Liver (tissue), 9 donors: ENCODE data around the gene PRDM10. TPM values are rescaled to one million over a fixed set of nuclear protein-coding genes. Genes with fewer than 3 reads are reported as not detected.
"Not testable (repeated sequence)": the region's sequence is repeated elsewhere in the genome, so short reads cannot be mapped to it uniquely, and the experiment has no call there.

ENCODE experiments used
- DNase-seq: peaks from one replicate; pipeline ENCODE4 v3.0.0-alpha.2; 2017; ENCODE audit warnings: low spot score
- H3K27ac ChIP-seq, 2 donors: one replicate each; pipeline ENCODE4 v1.7.0; 2013; ENCODE audit warnings: inconsistent platforms in 2 of 2, low read length in 2 of 2, control low read depth in 1 of 2, low read depth in 1 of 2, mild to moderate bottlenecking in 1 of 2
- H3K27me3 ChIP-seq, 4 donors: one replicate each; pipeline versions ENCODE4 v1.6.1 to v1.7.0; 2013; ENCODE audit warnings: low read length in 3 of 4, inconsistent platforms in 1 of 4, mild to moderate bottlenecking in 1 of 4, moderate library complexity in 1 of 4; ENCODE audit not compliant: control insufficient read depth in 4 of 4, insufficient read depth in 4 of 4
- H3K36me3 ChIP-seq, 4 donors: one replicate each; pipeline versions ENCODE4 v1.6.1 to v1.7.0; 2013; ENCODE audit warnings: low read length in 3 of 4, mild to moderate bottlenecking in 3 of 4, low read depth in 1 of 4, moderate library complexity in 1 of 4; ENCODE audit not compliant: control insufficient read depth in 4 of 4, insufficient read depth in 3 of 4
- H3K4me1 ChIP-seq, 4 donors: one replicate each; pipeline versions ENCODE4 v1.6.1 to v1.7.0; 2013; ENCODE audit warnings: low read length in 3 of 4, mild to moderate bottlenecking in 3 of 4, moderate library complexity in 1 of 4; ENCODE audit not compliant: control insufficient read depth in 4 of 4, insufficient read depth in 4 of 4
- H3K4me3 ChIP-seq, 3 donors: one replicate each; pipeline versions ENCODE4 v1.6.1 to v1.7.0; 2013; ENCODE audit warnings: low read length in 3 of 3, control low read depth in 1 of 3, low read depth in 1 of 3, mild to moderate bottlenecking in 1 of 3
- H3K9ac ChIP-seq, 2 donors: one replicate each; pipeline ENCODE4 v1.7.0; 2013; ENCODE audit warnings: low read length in 2 of 2, mild to moderate bottlenecking in 2 of 2, moderate library complexity in 2 of 2, control low read depth in 1 of 2, low read depth in 1 of 2
- H3K9me3 ChIP-seq, 4 donors: one replicate each; pipeline versions ENCODE4 v1.6.1 to v1.7.0; 2013; ENCODE audit warnings: low read length in 3 of 4; ENCODE audit not compliant: control insufficient read depth in 4 of 4
- EGR1 ChIP-seq, 2 donors: IDR thresholded peaks; 2 replicates each; pipeline ENCODE4 v1.6.1; 2016 to 2018; ENCODE audit warnings: antibody characterized with exemption in 2 of 2, low read depth in 2 of 2
- FOXA2 ChIP-seq: IDR thresholded peaks from 2 replicates; pipeline ENCODE4 v1.6.1; 2016; ENCODE audit warnings: antibody characterized with exemption
- HNF4A ChIP-seq, 2 donors: conservative IDR thresholded peaks; 2 replicates each; pipeline ENCODE4 v1.6.1; 2016; ENCODE audit warnings: antibody characterized with exemption in 2 of 2, mild to moderate bottlenecking in 2 of 2
- TAF1 ChIP-seq: conservative IDR thresholded peaks from 2 replicates; pipeline ENCODE4 v1.6.1; 2016; ENCODE audit warnings: antibody characterized with exemption, mild to moderate bottlenecking
- WGBS: extraction: QIAGEN DNeasy Blood & Tissue Kit; methylation state at CpG from one replicate; pipeline ENCODE4 v1.1.7; 2013; 5-methylcytosine and 5-hydroxymethylcytosine counted together
- polyA plus RNA-seq, 2 donors: library from polyadenylated mRNA; stranded (reverse) in 1 of 2; unstranded in 1 of 2; fragments of 200-250 nt in 1 of 2; fragments of >200 nt in 1 of 2; fragmentation: Nextera tagmentation in 1 of 2; extraction: Ambion mirVana in 1 of 2; gene quantifications; one replicate each; pipeline versions ENCODE4 v1.2.1 to v1.2.3, GENCODE V29; 2013 to 2015
- total RNA-seq, 2 donors: library from RNA; depleted of rRNA; stranded (reverse); fragments of >200 nt; gene quantifications; one replicate each; pipeline ENCODE4 v1.2.3, GENCODE V29; 2014
- TF ChIP-seq, protein P1 (sequence below): fragments of 150-350 bp; IDR thresholded peaks from 2 replicates; pipeline ENCODE4 v1.5.1; 2017; ENCODE audit warnings: improper control_type of control experiment, low read depth, low read length; ENCODE audit not compliant: missing input control
- TF ChIP-seq, protein P2 (sequence below): IDR thresholded peaks from 2 replicates; pipeline ENCODE4 v1.6.1; 2016; ENCODE audit warnings: antibody characterized with exemption, mild to moderate bottlenecking
- TF ChIP-seq, protein P3 (sequence below): IDR thresholded peaks from 2 replicates; pipeline ENCODE4 v1.6.1; 2016; ENCODE audit warnings: antibody characterized with exemption
- donor health status: healthy.
- donor health status: healthy.
- donor health status: healthy.
- donor health status: healthy.
- donor health status: healthy.

Gene PRDM10
- total and polyA plus RNA-seq, 4 donors, result 1.4 to 7.2 (median 3.9) TPM

DNA sequence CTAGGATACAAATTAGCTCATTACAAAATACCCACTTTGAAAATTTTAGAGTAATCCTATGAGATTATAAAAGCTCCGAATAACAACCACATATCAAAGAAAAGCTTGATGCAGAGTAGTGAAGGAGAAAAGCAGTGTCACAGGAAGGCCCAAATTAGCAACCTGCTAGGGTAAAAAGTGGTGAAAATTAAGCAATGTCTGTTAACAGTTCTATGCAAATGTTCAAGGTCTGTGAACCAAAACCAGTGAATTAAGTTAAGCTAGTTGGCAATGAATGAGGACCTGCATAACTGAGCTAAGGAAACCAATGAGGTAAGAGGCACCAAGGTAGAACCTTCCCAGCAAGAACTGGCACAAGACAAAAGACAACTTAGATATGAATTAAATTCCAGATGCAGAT is 29.6 kb downstream of the PRDM10 start (continued):
- TF ChIP-seq, protein P1, sequence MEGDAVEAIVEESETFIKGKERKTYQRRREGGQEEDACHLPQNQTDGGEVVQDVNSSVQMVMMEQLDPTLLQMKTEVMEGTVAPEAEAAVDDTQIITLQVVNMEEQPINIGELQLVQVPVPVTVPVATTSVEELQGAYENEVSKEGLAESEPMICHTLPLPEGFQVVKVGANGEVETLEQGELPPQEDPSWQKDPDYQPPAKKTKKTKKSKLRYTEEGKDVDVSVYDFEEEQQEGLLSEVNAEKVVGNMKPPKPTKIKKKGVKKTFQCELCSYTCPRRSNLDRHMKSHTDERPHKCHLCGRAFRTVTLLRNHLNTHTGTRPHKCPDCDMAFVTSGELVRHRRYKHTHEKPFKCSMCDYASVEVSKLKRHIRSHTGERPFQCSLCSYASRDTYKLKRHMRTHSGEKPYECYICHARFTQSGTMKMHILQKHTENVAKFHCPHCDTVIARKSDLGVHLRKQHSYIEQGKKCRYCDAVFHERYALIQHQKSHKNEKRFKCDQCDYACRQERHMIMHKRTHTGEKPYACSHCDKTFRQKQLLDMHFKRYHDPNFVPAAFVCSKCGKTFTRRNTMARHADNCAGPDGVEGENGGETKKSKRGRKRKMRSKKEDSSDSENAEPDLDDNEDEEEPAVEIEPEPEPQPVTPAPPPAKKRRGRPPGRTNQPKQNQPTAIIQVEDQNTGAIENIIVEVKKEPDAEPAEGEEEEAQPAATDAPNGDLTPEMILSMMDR, result no peak

DNA sequence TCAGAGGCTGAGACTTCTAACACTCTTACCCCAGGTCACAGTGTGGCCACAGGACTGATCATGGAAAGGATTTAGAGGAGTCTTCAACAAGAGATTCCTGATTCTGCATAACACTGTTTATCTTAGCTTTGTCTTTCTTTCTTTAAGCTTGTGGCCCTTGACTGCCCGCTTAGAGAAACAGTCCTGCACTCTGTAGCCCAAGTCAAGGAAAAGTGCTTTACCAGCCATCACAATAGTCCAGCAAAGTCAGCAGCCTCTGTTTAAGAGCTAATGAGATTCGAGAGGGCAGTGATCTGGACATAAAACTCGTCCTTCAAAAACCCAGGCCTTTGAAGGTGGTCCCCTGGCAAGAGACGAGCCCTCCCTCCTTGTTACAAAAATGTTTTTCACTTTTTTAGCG is 30.0 kb downstream of the PRDM10 start:
- Histone ChIP-seq H3K4me3 (no peak overlapping the region), H3K27me3 (no peaks in the 10 kb centered on the region), H3K4me1 (peaks cover 0 to 1% (median 0%) of the 10 kb centered on the region in 4 donors), H3K9me3 (no peaks in the 10 kb centered on the region), H3K27ac (no peak overlapping the region), H3K9ac (no peak overlapping the region), H3K36me3 (peaks cover 0 to 1% (median 0%) of the 10 kb centered on the region in 4 donors)
- TF ChIP-seq, protein P2, sequence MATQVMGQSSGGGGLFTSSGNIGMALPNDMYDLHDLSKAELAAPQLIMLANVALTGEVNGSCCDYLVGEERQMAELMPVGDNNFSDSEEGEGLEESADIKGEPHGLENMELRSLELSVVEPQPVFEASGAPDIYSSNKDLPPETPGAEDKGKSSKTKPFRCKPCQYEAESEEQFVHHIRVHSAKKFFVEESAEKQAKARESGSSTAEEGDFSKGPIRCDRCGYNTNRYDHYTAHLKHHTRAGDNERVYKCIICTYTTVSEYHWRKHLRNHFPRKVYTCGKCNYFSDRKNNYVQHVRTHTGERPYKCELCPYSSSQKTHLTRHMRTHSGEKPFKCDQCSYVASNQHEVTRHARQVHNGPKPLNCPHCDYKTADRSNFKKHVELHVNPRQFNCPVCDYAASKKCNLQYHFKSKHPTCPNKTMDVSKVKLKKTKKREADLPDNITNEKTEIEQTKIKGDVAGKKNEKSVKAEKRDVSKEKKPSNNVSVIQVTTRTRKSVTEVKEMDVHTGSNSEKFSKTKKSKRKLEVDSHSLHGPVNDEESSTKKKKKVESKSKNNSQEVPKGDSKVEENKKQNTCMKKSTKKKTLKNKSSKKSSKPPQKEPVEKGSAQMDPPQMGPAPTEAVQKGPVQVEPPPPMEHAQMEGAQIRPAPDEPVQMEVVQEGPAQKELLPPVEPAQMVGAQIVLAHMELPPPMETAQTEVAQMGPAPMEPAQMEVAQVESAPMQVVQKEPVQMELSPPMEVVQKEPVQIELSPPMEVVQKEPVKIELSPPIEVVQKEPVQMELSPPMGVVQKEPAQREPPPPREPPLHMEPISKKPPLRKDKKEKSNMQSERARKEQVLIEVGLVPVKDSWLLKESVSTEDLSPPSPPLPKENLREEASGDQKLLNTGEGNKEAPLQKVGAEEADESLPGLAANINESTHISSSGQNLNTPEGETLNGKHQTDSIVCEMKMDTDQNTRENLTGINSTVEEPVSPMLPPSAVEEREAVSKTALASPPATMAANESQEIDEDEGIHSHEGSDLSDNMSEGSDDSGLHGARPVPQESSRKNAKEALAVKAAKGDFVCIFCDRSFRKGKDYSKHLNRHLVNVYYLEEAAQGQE, result no peak
- TF ChIP-seq TAF1, result no peak
- no peak for TF ChIP-seq FOXA2
- TF ChIP-seq HNF4A (conservative IDR thresholded peaks at IDR 0.05), result no peak
- TF ChIP-seq, protein P1, result no peak
- TF ChIP-seq, protein P3, sequence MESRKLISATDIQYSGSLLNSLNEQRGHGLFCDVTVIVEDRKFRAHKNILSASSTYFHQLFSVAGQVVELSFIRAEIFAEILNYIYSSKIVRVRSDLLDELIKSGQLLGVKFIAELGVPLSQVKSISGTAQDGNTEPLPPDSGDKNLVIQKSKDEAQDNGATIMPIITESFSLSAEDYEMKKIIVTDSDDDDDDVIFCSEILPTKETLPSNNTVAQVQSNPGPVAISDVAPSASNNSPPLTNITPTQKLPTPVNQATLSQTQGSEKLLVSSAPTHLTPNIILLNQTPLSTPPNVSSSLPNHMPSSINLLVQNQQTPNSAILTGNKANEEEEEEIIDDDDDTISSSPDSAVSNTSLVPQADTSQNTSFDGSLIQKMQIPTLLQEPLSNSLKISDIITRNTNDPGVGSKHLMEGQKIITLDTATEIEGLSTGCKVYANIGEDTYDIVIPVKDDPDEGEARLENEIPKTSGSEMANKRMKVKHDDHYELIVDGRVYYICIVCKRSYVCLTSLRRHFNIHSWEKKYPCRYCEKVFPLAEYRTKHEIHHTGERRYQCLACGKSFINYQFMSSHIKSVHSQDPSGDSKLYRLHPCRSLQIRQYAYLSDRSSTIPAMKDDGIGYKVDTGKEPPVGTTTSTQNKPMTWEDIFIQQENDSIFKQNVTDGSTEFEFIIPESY, result no peak
- no peak for TF ChIP-seq EGR1 (IDR thresholded peaks at IDR 0.05; ENCODE audit: low read depth in 2 of 2)
- no peak for DNase-seq
- WGBS, result 93% methylated on average over 5 of the region's 5 CpGs

DNA sequence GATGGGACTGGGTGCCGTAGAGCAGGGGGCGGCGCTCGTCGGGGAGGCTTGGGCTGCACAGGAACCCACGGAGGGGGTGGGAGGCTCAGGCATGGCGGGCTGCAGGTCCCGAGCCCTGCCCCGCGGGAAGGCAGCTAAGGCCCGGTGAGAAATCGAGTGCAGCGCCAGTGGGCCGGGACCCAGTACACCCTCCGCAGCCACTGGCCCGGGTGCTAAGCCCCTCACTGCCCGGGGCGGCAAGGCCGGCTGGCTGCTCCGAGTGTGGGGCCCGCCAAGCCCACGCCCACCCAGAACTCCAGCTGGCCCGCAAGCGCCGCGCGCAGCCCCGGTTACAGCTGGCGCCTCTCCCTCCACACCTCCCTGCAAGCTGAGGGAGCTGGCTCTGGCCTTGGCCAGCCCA is 30.8 kb downstream of the PRDM10 start:
- DNase-seq, H3K27me3 ChIP-seq, H3K9me3 ChIP-seq, H3K27ac ChIP-seq, H3K36me3 ChIP-seq, H3K4me3 ChIP-seq, H3K9ac ChIP-seq, H3K4me1 ChIP-seq: not testable (repeated sequence)
- WGBS, result 97% methylated on average over 29 of the region's 29 CpGs
